ENCODE results near the gene UGT2B10.

Gene UGT2B10

GRCh38 chr4:68871809-68872642 lies 56.2 kb downstream of the UGT2B10 start:
- DNase-seq: no peak

DNA sequence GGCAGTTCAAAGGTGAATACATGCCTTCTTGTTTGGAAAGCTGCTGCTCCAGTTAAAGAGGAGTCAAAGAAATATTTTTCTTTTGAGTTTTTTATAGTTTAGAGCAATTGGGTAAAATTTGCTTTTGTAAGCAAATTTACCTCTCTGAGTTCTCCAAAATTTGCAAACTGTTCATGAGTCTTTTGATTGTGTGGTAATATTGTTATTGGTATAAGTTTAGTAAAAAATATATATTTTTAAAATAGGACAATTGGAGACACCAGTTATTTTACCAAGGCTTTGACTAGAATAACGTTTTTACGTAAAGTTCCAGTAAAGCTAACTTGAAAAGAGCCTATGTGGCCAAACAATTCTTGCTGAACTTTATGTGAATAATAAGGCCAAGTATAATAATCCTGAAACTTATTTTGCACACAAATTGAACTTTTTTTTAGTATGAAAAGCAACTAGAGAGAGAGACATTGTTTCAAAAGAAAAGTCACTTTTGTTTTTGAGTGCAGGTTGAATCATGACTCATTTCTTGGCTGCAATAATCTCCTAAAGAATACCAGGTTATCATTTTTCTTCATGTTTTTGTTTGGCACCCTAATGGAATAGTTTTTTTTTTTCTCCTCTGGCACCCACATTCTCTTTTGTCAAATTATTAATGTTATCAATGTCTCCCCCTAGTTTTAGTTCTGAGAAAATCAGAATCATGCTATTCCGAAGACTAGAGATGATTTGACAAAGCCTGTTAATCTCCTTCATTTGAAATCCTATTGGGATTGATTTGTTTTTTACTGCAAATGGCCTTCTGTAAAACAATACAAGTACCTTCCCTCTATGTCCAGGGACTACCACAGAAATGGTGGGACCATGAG lies 57.1 kb downstream of the UGT2B10 start:
- no peak for DNase-seq

DNA sequence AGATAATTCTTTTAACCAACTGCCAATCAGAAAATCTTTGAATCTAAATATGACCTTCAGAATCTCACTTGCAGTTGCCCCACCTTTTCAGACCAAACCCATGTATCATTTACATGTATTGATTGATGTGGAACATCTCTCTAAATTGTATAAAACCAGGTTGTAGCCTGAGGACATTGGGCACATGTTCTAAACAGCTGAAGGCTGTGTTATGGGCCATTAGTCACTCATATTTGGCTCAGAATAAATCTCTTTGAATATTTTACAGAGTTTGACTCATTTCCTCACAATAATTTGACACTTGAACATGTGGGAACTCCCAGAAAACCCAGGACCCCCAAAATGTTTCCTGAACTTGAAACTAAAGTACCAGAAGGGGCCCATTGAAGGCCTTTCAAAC lies 58.7 kb downstream of the UGT2B10 start:
- DNase-seq: no peak

- no peak for DNase-seq
These were observed 61.8 kb downstream of the UGT2B10 start for GRCh38 chr4:68877555-68877954.

GRCh38 chr4:68878048-68878447 lies 62.3 kb downstream of the UGT2B10 start:
- no peak for DNase-seq
